Lower lobe of right lung (tissue), 2 donors: ENCODE data around the gene TJP3. TPM values are rescaled to one million over a fixed set of nuclear protein-coding genes. Genes with fewer than 3 reads are reported as not detected.

Experiments used
- ATAC-seq, 2 donors: fragments of 200-7000 bp; cut with Tn5 transposase; one replicate each; pipeline ENCODE4 v1.9.1; 2020 to 2022; ENCODE audit warnings: mild to moderate bottlenecking in 2 of 2, moderate library complexity in 2 of 2
- DNase-seq: peaks from one replicate; pipeline ENCODE4 v3.0.0-alpha.2; 2020
- H3K27ac ChIP-seq: fragments of 200-600 bp; one replicate; pipeline ENCODE4 v1.8.0; 2022
- H3K27me3 ChIP-seq: fragments of 200-600 bp; one replicate; pipeline ENCODE4 v1.8.0; 2022; ENCODE audit warnings: low read depth
- H3K36me3 ChIP-seq: fragments of 200-600 bp; one replicate; pipeline ENCODE4 v1.8.0; 2022; ENCODE audit warnings: mild to moderate bottlenecking
- H3K4me1 ChIP-seq: fragments of 200-600 bp; one replicate; pipeline ENCODE4 v1.8.0; 2022
- H3K4me3 ChIP-seq: fragments of 200-600 bp; one replicate; pipeline ENCODE4 v1.8.0; 2022; ENCODE audit warnings: mild to moderate bottlenecking
- H3K9me3 ChIP-seq: fragments of 200-600 bp; one replicate; pipeline ENCODE4 v1.8.0; 2022
- intact Hi-C: fragments of 100-400 bp; cut with DNase I; formaldehyde crosslinking; loops from one replicate; pipeline ENCODE4 v1.11.0; 2022
- total RNA-seq: library from RNA; stranded (reverse); fragmentation: NEBNext Ultra II Directional; extraction: Animal tissue kit (Norgen Biotek cat#: 25700); gene quantifications from one replicate; pipeline ENCODE4 v1.2.1, GENCODE V29; 2021
- TF ChIP-seq, protein P1 (sequence below): fragments of 200-600 bp; IDR thresholded peaks from one replicate; pipeline ENCODE4 v1.8.0; 2022; ENCODE audit warnings: antibody characterized with exemption, mild to moderate bottlenecking
- donor health status: DM: no; HTN: yes; CAD: no; lungs with severe emphysema.

TJP3 gene
- total RNA-seq, 1 donor from 2014 or later: 34.4 TPM

DNA sequence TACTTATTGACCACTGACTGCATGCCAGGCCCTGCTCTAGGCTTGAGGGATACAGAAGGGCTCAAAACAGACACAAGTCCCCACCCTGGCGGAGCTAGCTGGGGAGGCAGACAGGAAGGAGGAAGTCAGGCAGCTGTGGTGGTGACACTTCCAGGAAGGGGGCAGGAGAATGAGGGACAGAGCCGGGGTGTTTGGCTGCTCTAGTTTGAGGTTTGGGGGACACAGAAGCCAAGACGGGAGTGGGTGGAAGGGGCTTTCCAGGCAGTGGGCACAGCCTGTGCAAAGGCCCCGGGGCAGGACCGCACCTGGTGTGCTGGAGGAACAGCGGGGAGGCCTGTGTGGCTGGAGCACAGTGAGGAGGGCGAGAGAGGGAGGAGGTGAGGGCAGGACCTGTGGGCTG, 58.3 kb downstream of the TJP3 start:
- Histone ChIP-seq H3K4me1 (peaks cover 18% of the 10 kb centered on the region), H3K27me3 (no peaks in the 10 kb centered on the region), H3K27ac (no peak overlapping the region), H3K9me3 (no peaks in the 10 kb centered on the region), H3K36me3 (peaks cover 47% of the 10 kb centered on the region), H3K4me3 (no peak overlapping the region)
- intact Hi-C loops: no loop called here
- ATAC-seq: no peak
- TF ChIP-seq, protein P1, sequence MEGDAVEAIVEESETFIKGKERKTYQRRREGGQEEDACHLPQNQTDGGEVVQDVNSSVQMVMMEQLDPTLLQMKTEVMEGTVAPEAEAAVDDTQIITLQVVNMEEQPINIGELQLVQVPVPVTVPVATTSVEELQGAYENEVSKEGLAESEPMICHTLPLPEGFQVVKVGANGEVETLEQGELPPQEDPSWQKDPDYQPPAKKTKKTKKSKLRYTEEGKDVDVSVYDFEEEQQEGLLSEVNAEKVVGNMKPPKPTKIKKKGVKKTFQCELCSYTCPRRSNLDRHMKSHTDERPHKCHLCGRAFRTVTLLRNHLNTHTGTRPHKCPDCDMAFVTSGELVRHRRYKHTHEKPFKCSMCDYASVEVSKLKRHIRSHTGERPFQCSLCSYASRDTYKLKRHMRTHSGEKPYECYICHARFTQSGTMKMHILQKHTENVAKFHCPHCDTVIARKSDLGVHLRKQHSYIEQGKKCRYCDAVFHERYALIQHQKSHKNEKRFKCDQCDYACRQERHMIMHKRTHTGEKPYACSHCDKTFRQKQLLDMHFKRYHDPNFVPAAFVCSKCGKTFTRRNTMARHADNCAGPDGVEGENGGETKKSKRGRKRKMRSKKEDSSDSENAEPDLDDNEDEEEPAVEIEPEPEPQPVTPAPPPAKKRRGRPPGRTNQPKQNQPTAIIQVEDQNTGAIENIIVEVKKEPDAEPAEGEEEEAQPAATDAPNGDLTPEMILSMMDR: no peak
- no peak for DNase-seq

GRCh38 chr19:3767050-3767449, 58.9 kb downstream of the TJP3 start:
- Histone ChIP-seq H3K27me3 (no peaks in the 10 kb centered on the region), H3K4me1 (peaks cover 13% of the 10 kb centered on the region), H3K27ac (no peak overlapping the region), H3K36me3 (peaks cover 47% of the 10 kb centered on the region), H3K9me3 (no peaks in the 10 kb centered on the region), H3K4me3 (no peak overlapping the region)
- TF ChIP-seq, protein P1: no peak
- intact Hi-C loops: no loop called here
- ATAC-seq (no peak), DNase-seq (no peak)

DNA sequence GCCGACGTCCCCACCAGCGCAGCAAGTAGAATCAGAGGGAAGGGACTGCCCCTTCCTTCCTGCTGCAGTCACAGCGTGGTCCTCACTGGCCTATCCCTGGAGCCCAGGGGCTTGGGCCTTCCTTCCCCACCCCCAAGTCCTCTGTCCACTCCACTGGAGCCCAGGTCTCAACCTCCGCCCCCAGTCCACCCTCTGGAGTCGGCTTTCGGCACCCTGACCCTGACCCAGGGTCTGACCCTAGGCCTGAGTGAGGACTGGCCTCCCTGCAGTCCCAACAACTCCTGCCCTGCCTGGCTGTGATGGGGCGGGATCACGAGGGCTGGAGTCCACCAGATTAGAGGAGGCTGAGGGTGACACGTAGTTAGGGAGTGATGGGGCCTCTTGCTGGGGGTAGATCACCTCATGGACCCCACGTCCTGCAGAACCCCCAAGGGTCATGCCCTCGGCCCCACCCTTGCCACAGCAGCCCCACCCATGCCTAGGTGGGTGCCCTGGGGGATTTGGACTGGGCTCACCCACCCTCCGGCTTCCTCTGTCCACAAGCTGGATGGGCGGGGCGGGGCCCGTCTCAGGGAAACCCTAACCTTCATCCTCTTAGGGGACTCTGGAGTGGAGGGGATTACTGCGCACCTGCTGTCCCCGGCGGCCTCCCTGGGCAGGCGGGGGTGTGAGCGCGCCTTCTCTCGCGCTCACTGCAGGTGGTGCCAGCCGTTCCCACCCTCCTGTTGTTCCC, 60.0 kb downstream of the TJP3 start:
- intact Hi-C loops: no loop called here
- TF ChIP-seq, protein P1: no peak
- Histone ChIP-seq H3K27me3 (no peaks in the 10 kb centered on the region), H3K9me3 (no peaks in the 10 kb centered on the region), H3K27ac (no peak overlapping the region), H3K4me1 (peaks cover 9% of the 10 kb centered on the region), H3K4me3 (no peak overlapping the region), H3K36me3 (peaks cover 47% of the 10 kb centered on the region)
- DNase-seq (no peak), ATAC-seq (no peak)

GRCh38 chr19:3768748-3769099, 60.5 kb downstream of the TJP3 start:
- H3K4me1 ChIP-seq: peaks cover 4% of the 10 kb centered on the region
- no peak for DNase-seq
- H3K36me3 ChIP-seq: peaks cover 47% of the 10 kb centered on the region
- H3K27ac ChIP-seq: no peak overlapping the region
- TF ChIP-seq, protein P1: no peak
- H3K4me3 ChIP-seq: no peak overlapping the region
- H3K9me3 ChIP-seq: no peaks in the 10 kb centered on the region
- intact Hi-C loops: no loop called here
- no peak for ATAC-seq
- no peaks in the 10 kb centered on the region for H3K27me3 ChIP-seq

DNA sequence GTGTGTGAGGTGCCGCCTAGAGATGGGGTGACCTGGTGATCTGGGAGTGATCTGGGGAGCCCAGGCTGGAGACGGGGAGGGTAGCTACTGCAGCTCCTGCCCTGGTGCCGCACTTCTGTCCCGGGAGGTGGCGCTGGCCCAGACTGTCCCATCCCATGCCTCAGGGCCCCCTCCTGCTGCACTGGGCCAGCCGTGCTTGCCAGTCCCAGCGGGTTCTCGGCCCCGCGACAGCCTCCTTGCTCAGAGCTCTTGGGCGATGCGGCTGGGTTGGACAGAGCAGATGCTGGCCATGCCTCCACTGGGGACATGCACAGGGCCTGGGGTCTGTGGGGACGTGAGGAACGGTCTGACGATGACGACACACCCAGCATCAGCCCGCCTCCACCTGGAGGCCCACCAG, 61.3 kb downstream of the TJP3 start:
- Histone ChIP-seq H3K27ac (no peak overlapping the region), H3K36me3 (peaks cover 47% of the 10 kb centered on the region), H3K4me1 (no peaks in the 10 kb centered on the region), H3K27me3 (no peaks in the 10 kb centered on the region), H3K4me3 (no peak overlapping the region), H3K9me3 (no peaks in the 10 kb centered on the region)
- intact Hi-C loops: no loop called here
- ATAC-seq: no peak
- TF ChIP-seq, protein P1: no peak
- DNase-seq: no peak
